Measurements from ENCODE around the gene SOCS4.
"Not testable (repeated sequence)": the region's sequence is repeated elsewhere in the genome, so short reads cannot be mapped to it uniquely, and the experiment has no call there.

Gene SOCS4

DNA sequence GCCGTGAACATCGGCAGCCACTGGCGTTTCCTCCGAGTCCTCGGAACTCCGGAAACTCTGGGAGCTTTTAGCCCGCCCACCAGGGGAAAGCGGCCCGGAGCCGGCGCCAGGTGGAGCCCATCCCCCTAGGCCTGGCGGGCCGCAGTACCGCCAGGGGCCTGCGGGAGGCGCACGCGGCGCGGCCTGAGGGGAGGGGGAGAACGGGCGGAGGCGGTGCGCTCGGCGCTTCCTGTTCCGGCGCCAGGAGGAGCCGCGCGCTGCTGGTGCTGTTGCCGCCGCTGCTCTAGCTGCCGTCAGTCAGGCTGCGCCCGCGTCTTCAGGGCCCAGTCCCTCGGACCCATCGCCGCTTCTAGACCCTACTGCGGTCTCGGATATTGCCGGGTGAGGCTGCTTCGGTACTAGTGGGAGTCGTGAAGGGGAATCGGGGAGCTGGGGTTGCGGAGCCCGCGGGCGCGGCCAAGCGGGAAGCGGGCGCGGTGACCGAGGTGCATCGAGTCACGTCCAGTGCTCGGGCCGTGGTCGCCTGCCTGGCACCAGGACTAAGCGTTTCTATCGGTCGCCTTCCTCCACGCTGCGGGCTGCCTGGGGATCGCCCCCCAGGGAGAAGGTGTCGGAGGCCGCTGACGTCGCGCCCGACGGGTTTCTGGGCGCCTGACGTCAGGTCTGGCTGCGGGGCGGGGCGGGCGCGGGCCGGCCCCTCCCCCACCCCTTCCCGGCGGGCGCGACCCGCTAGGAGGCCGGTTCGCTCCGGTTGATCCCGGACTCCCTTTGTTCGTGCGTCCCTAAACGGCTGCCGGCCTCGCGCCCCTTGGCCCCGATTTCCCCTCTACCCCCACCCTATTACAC is 24.6 kb downstream of the SOCS4 start, which contains the start of gene MAPK1IP1L:
Gene MAPK1IP1L (plus strand): TSS at position 225 of the 846 bp plus-strand sequence. CDS start 10,037 bp downstream, outside the sequence.
- DNase-seq (ENCODE audit: low spot score) (peak; percentile 100), FAIRE-seq (peak; percentile 96)

GRCh38 chr14:55052269-55052930 is 25.4 kb downstream of the SOCS4 start:
- FAIRE-seq: no peak
- DNase-seq (ENCODE audit: low spot score): no peak

GRCh38 chr14:55053018-55053417 is 26.0 kb downstream of the SOCS4 start:
- DNase-seq (ENCODE audit: low spot score): no peak
- no peak for FAIRE-seq

- FAIRE-seq: no peak
- DNase-seq (ENCODE audit: low spot score): no peak
Observed at GRCh38 chr14:55053500-55053899, 26.5 kb downstream of the SOCS4 start.

DNA sequence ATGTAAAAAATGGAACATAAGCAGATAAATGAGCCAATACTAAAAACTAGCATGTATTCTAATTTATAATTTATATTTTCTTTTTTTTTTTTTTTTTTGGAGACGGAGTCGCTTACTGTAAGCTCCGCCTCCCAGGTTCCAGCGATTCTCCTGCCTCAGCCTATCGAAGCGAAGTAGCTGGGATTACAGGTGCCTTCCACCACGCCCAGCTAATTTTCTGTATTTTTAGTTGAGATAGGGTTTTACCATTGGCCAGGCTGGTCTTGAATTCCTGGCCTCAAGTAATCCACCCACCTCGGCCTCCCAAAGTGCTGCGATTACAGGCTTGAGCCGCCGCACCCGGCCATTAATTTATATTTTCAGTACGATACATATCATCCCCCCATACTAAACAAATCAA is 27.1 kb downstream of the SOCS4 start:
- FAIRE-seq (no peak), DNase-seq (ENCODE audit: low spot score) (no peak)

GRCh38 chr14:55057919-55058318 is 30.9 kb downstream of the SOCS4 start:
- FAIRE-seq (no peak), DNase-seq (ENCODE audit: low spot score) (no peak)

DNA sequence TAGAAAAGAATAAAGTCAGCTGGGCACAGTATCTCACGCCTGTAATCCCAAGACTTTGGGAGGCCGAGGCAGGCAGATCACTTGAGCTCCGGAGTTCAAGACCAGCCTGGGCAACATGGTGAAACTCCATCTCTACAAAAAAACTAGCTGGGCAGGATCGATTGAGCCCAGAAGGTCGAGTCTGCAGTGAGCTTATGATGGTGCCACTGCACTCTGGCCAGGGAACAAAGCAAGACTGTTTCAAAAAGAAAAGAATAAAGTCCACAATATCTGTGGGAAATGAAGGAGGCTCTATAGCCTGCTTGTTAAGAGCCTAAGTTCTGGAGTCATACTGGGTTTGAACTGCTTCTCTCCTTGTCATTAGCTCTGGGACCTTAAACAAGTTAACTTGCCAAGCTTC is 32.3 kb downstream of the SOCS4 start:
- FAIRE-seq (no peak), DNase-seq (ENCODE audit: low spot score) (no peak)

DNA sequence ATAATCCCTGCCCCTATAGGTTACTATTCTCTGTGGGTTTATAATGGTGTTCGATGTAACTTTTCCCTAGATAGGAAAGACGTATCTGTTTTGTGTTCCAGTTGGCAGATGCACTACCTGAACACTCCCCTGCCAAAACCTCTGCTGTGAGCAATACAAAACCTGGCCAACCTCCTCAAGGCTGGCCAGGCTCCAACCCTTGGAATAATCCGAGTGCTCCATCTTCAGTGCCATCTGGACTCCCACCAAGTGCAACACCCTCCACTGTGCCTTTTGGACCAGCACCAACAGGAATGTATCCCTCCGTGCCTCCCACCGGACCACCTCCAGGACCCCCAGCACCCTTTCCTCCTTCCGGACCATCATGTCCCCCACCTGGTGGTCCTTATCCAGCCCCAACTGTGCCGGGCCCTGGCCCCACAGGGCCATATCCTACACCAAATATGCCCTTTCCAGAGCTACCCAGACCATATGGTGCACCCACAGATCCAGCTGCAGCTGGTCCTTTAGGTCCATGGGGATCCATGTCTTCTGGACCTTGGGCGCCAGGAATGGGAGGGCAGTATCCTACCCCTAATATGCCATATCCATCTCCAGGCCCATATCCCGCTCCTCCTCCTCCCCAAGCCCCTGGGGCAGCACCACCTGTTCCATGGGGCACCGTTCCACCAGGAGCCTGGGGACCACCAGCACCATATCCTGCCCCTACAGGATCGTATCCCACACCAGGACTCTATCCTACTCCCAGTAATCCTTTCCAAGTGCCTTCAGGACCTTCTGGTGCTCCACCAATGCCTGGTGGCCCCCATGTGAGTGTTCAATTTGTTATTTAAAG is 35.7 kb downstream of the SOCS4 start:
- peak; percentile 77 for FAIRE-seq

DNA sequence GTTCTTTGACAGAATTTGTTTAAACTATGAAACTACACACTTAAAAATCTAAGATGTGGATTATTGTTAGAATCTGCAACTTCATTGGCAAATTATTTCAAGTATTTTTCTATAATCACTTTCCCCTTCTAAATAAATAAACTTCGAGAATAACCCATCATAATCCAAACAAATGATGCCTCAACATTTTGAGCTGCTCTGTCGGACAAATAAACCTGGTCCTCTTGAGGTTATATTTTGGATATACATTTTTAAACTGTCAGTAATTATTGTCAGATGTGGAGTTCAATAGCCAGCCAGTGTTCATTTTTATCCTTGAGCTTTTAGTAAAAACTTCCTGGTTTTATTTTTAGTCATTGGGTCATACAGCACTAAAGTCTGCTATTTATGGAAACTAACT is 37.9 kb downstream of the SOCS4 start:
- not testable (repeated sequence) for DNase-seq (ENCODE audit: low spot score); FAIRE-seq

More for the DNA sequence above, 35.7 kb downstream of the SOCS4 start:
- DNase-seq (ENCODE audit: low spot score): no peak

- FAIRE-seq (peak; percentile 27), DNase-seq (ENCODE audit: low spot score) (no peak)
Observed at GRCh38 chr14:55065411-55065810, 38.4 kb downstream of the SOCS4 start.

DNA sequence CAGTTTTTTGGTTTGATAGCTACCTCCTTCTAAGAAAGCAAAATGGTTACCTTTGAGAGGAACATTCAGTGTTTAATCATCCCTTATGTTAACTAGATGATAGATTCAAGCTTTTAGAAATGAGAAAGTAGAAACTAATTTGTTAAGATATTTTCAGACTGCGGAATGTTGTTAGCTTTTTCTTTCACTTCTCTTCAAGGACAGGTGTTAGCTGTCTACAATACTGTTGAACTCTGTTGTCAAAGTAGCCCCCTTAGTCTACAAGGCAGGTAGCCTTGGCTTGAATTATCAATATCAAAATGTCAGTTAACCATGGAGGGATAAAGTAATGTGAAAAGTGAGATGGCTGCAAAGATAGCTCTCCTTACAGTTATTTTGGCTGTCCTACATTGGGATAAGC is 39.2 kb downstream of the SOCS4 start:
- DNase-seq (ENCODE audit: low spot score) (no peak), FAIRE-seq (no peak)

- no peak for DNase-seq (ENCODE audit: low spot score)
Observed at GRCh38 chr14:55070981-55071411, 44.0 kb downstream of the SOCS4 start.

GRCh38 chr14:55071870-55072640 is 45.0 kb downstream of the SOCS4 start:
- FAIRE-seq: no peak
- no peak for DNase-seq (ENCODE audit: low spot score)

More at GRCh38 chr14:55070981-55071411, 44.0 kb downstream of the SOCS4 start:
- FAIRE-seq: no peak

DNA sequence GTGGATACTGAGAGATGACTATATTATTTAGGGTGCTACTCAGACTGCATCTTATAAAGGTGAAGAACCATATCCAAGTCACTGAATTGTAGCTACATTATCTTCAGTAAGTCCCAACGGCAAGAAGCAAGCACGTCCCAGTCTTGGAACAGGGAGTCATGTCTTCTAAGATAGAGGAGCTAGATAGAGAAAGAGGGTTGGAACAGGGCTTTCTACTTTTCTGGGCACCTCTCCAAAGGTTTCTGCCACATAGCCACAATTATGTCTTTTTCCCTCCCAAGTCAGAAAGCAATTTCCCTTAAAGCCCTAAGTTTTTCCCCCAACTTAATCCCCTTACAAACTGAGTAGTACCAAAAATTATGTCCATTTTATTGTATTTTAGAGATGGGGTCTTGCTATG is 46.8 kb downstream of the SOCS4 start:
- DNase-seq (ENCODE audit: low spot score): no peak
- FAIRE-seq: no peak

- DNase-seq (ENCODE audit: low spot score) (no peak), FAIRE-seq (no peak)
Observed at GRCh38 chr14:55074662-55075061, 47.6 kb downstream of the SOCS4 start.

DNA sequence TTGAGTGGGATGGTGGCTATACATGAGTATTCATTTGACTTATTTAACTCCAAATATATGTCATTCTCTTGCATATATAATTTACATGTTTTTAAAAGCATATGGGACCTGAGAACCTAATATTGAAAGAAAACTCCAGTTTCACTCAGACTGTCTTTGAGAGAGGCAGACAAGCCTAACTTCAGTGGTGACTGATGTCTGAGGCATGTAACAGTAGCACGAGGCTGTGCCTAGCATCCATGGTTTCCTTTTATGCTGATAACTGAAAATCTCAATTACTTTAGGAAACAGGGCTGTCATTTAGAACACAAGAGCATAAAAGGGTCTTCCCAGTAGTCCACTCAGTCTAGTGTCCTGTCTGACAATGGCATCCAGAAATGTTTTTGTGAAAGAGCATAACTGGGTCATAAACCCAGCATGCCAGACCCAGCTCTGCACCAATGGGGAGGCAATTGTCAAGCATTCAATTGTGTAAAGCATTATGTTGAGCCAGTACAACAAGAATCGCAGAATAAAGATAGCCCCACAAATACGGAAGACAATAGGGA is 48.7 kb downstream of the SOCS4 start:
- no peak for DNase-seq (ENCODE audit: low spot score)
- no peak for FAIRE-seq

GRCh38 chr14:55077170-55078151 is 50.4 kb downstream of the SOCS4 start:
- DNase-seq (ENCODE audit: low spot score) (peak; percentile 72), FAIRE-seq (peak; percentile 48)

- not testable (repeated sequence) for FAIRE-seq; DNase-seq (ENCODE audit: low spot score)
Observed at GRCh38 chr14:55079961-55080360, 52.9 kb downstream of the SOCS4 start.

GRCh38 chr14:55084401-55085059 is 57.5 kb downstream of the SOCS4 start:
- FAIRE-seq: no peak

More at GRCh38 chr14:55084401-55085059, 57.5 kb downstream of the SOCS4 start:
- no peak for DNase-seq (ENCODE audit: low spot score)

Measured in urothelium cell line (cell line).